GM21515 (cell line): ENCODE measurements around the gene PRDM16.
"Not testable (repeated sequence)": the region's sequence is repeated elsewhere in the genome, so short reads cannot be mapped to it uniquely, and the experiment has no call there.

Experiments used
- ATAC-seq: cut with Tn5 transposase; IDR thresholded peaks from one replicate; pipeline ENCODE4 v1.9.1; 2021; ENCODE audit not compliant: unreplicated experiment

Gene PRDM16

DNA sequence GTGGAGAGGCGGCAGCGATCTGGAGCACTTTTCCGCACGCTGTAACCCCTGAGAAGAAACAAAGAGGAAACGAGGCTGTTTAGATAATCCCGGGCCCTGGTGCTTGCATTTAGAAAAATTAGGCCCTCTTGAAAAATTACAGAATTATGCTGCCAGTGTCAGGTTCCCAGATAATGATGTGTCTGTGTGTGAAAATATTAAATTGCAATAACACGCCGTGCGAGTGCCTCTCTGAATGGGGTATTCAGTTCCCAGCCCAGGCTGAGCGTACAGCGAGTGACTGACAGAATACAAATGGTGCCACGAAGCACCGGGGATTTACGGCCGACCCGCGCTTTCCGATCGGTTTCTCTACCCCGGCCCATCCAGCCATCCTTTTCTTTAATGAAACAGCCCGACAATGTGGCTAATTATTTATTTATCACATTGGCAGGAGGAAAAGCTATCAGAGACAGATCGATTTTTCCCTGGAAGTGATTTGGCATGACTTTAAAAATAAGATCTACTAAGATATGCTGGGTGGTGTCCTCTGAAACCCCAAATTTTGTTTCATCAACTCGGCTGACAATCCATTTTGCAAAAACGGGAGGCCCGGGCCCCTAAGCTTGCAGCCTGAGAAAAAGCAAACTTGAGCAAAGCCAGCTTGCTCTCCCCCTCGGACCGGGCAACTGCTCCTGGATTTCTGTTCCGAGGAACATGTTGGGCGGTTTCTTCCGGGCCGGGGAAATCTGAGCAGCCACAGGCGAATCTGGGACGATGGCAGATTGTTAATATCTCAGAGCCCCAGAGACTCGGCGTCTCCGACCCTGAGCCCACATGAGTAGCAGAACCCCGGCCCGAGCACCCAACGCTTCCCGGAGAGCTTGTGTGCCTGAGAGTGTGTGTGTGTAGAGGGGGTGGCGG, 11.3 kb downstream of the PRDM16 start:
- no peak for ATAC-seq

DNA sequence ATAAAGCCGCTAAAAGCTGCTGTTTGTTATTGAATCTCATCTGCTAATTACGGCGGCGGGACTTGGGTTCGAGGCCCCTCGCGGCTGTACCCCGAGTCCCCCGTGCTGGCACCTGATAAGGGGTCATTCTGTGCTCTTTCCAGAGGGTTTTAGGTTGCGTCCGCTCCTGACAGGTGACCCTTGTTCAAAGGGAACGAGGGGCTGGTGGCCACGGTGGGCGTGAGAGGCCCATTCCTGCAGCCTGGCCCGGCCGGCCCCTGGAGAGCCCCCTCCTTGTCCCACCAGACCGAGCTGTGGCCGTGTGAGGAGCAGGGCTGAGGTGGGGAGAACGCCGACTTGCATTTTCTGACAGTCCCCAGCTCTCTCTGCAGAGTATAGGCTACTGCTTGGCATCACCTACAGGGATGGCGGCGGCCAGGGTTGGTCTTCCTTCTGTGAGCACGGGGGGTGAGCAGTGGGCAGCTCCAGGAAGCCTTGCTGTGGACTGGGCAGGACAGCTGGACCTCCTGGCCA, 12.2 kb downstream of the PRDM16 start:
- ATAC-seq: no peak

DNA sequence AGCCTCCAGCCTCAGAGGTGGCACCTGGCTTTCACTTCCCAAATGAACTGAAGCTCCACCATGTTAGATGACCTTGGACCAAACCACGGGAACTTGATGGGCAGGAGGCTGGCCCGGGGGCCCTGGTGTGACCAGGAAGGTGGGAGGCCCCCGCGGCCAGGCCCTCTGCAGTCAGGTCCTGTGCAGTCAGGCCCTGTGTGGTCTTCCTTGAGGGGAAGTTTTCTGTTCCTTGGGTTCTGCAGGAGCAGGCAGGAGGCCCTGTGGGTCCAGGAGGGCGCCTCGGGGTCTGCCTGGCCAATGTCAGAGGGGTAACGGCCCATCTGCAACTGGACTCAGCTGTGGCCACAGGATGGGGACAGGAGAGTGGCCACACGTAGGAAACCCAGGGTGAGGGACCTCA, 13.0 kb downstream of the PRDM16 start:
- ATAC-seq: no peak

DNA sequence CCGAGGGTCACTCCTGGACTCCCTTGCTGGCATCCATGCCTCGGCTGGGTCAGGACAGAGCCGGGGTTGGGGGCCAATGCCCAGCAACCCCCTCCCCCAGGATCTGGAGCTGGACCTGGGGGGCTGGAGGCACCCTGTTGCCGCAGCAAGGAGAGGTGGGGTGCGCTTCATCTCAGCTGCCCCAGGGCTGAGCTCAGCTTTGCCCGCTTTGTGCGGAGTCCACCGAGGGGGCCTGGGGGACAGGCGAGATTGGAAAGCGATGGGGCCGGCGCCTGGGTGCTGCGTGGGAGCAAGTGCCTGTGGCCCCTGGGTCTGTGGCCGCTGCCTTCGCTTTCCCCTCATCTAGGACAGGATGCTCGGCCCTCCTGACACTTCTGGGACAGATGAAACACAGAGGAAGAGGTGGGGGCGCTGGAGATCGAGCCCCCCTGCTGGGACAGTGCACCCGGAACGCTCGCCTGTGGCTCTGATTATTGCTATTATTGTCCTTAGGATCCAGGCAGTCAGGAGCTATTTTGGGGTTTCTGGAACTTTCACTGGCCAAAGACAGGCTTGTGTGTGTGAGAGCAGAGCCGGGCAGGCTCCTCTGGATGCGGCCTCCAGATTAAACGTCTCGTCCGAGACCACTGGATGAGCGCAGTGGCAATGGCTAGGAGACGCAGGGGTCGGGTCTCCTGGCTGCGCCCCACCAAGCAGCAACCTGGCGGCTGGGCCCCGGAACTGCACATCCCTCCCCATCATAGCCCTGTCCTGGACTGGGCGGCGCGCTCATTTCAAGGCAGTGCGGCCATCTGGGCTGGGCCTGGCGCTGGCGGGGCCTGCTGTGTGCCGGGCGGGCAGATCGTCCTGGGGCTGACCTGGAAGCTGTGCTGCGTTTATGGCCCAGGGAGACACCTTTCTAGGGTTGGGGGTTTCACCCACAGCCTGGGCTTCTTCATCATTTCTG, 13.8 kb downstream of the PRDM16 start:
- ATAC-seq: no peak

DNA sequence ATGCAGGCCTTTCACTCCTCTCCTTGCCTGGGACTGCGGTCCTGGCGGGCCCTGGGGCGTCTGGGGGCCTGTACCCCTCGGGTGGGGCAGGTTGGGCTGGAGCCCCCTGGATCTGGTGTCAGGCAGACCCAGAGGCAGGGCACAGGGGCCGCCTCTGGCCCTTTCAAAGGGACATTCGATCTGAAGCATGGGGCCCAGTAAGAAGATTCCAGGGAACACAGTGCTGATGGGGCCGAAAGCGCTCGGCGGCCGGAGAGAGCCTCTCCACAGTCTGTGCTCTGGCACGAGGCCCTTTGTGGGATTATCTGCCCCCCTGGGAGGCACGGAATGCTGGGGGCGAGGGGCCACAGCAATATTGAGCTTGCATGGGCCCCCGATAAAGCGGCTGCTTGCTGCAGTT, 15.2 kb downstream of the PRDM16 start:
- no peak for ATAC-seq

DNA sequence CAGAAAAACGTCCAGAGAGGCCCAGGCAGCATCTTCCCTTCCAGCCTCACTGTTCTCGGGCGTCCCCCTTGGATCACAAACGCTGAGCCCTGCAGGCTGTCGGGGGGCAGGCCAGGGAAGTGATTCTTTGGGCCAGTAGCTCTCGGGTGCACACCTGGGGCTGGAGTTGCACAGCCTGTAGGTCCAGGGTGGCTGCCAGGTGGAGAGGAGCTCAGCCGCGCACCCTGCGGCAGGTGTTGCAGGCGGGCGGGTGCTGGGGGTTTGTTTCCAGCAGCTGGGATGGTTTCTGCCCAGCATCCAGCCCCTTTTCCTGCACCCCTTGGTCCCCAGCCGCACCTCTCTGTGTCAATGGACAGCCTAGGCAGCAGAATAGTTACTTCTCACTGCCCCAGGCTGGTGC, 15.7 kb downstream of the PRDM16 start:
- no peak for ATAC-seq

DNA sequence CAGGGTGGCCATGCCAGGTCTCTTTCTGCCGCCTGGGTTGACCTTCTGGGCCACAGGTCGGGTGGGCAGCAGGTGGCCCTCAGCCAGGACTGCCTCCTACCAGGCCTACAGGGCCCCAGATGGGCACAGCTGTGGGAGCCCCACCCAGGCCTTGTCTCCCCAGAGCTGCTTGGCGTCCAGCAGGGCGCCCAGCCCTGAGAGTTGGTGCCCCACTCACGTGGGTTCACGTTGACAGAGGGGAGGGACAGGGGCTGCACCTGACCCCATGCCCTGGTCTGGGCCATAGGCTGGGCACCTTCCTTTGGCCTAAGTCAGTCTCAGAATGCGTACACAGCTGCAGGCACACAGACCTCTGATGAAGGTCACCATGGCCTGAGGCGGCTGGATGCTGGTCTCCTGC, 16.7 kb downstream of the PRDM16 start:
- ATAC-seq: no peak

DNA sequence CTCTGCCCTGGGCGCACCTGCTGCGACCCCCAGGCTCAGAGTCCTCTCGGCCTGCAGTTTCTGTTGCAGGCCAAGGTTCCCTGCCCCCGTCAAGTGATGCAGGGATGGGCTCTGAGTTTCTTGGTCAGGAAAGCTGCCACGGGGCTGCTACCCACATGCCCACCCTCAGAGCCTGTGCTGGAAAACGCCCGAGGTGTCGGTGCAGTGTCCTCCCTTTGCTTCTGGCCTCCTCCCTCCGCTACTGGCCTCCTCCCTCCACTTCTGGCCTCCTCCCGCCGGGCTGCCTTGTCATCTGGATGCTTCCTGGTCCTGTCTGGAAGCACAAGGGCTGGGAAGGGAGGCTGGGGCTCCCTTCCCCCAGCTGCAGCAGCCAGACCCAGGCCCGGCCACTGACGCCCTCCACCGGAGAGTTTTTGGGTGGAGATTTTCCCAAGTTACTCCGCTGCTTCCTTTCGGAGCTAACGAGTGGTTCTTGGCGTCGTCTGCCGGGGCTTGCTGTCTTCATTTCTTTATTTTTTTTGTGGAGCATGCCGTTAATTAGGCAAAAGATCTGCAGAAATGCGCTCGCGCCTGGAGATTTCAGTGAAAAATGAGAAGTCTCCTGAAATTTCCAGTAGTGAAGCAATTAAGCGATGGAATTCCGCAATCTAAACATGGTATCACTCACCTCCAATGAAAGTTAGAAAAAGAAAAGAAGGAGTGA, 17.4 kb downstream of the PRDM16 start:
- ATAC-seq: no peak

DNA sequence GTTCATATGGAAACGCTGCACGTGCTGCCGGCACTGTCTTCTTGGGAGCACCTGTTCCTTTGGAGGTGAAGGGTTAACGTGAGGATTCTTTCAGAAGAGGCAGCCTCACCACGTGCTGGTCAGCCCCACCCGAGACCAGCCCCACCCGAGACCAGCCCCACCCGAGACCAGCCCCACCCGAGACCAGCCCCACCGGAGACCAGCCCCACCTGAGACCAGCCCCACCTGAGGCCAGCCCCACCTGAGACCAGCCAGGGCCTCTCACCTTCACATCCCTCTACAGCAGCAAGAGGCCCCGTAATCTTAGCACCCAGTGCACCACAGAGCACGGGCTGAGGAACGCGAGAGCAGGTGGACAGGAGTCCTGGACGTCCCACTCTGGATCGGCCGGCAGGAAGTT, 18.0 kb downstream of the PRDM16 start:
- no peak for ATAC-seq

DNA sequence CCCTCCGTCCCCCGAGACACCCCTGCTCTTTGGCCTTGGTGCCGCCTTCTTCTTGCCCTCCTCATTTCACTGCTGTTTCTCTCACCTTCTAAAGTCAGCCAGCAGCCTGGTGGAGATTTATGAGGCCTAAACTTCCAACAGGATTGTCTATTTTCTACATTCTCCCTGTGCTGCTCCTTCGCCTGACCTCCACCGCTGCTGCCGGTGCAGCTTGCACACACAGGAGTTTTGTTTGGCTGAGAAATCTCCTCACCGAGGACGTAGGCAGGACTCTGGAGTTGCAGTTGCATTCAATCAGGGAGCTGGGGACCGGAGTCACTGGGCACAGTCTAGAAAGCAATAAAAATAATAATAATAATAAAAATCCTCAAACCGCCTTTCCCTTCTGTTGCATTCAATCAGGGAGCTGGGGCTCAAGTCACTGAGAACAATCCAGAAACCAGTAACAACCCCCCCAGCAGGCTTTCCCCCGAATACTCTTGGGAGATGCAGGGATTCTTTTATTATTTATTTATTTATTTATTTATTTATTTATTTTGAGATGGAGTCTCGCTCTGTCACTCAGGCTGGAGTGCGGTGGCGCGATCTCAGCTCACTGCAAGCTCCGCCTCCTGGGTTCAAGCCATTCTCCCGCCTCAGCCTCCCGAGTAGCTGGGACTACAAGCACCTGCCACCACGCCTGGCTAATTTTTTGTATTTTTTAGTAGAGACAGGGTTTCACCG, 19.1 kb downstream of the PRDM16 start:
- not testable (repeated sequence) for ATAC-seq

DNA sequence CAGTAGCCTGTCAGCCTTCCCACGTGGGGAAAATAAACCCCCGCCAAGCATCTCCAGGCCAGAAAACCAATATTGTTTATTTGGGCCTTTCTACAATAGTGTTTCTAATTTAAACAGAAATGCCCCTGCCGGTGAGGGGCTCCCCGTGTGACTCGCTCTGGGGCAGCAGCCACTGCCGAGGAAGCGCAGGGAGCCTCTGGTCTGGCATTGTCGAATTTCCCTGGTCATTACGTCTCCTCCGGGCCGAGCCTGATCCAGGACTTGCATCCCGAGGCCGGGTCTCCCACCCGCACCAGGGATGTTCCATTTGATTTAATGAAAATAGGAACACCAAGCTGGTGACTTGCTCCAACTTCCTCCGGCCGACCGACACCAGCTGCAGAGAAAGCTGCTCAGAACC, 20.5 kb downstream of the PRDM16 start:
- ATAC-seq: no peak

DNA sequence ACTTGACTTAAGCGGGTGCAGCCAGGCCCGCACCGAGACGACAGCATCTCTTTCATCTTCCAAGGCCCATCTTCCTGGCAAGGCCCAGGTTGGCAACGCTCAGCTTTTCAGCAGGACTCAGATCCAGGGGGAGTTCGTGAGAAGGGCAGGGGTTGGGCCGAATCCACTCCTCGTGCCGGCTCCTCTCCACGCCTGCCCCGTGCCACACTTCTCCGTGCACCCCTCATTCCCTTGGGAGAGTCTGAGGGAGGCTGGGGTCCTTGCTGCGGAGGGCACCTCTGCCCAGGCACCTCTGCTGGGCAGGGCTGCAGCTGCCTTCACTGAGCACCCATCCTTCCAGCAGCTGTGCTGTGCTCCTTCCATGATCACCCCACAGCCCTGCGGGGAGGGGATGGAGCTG, 22.3 kb downstream of the PRDM16 start:
- no peak for ATAC-seq

DNA sequence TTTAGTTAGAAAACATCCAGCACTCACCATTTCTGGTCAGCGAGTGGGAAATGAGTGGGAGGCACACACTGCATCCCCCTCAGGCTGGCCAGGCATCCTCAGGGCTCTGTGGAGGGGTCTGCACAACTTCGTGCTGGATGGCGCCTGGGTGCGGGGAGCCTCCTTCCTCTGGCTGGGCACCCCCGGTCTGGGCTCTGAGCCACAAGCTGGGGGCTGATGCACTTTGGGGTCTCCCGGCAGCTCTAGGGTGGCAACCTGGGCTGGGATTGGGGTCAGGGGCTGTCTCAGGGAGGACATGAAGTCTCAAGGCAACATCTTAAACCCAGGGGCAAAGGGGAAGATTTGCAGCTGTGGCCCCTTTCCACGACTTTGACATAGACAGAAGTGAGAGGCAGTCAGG, 23.5 kb downstream of the PRDM16 start:
- no peak for ATAC-seq

DNA sequence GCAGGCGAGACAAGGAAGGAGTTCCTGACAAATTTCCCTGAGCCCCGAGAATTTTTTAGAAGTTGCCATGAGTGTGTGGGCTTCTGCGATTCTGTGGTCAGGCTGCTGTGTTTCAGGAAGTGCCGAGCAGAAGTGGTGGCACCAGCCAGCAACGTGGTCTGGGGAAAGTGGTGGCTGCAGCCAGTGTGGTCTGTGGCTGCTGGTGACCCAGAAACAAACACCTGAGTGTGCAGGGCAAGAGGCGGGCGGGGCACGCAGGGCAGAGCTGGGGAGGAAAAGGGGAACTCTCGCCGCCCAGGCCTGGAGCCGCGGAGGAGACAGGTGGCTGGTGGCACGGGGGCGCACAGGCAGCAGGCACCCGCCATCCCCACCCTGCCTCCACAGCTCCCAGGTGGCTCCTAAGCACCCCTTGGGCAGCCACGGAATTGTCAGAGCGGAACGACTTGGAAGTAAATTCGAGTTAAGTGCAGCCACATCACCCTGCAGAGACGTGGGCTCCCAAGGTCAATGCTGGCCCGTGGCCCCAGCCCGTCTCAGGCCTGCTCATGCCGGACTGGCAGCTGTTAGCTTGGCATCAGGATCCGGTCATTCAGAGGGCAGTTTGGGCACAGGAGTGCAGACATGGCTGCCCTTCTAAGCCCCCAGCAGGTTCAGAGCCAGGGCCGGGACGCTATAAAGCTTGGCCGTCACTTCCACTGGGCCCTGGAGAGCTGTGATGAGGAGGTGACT, 25.1 kb downstream of the PRDM16 start:
- no peak for ATAC-seq

DNA sequence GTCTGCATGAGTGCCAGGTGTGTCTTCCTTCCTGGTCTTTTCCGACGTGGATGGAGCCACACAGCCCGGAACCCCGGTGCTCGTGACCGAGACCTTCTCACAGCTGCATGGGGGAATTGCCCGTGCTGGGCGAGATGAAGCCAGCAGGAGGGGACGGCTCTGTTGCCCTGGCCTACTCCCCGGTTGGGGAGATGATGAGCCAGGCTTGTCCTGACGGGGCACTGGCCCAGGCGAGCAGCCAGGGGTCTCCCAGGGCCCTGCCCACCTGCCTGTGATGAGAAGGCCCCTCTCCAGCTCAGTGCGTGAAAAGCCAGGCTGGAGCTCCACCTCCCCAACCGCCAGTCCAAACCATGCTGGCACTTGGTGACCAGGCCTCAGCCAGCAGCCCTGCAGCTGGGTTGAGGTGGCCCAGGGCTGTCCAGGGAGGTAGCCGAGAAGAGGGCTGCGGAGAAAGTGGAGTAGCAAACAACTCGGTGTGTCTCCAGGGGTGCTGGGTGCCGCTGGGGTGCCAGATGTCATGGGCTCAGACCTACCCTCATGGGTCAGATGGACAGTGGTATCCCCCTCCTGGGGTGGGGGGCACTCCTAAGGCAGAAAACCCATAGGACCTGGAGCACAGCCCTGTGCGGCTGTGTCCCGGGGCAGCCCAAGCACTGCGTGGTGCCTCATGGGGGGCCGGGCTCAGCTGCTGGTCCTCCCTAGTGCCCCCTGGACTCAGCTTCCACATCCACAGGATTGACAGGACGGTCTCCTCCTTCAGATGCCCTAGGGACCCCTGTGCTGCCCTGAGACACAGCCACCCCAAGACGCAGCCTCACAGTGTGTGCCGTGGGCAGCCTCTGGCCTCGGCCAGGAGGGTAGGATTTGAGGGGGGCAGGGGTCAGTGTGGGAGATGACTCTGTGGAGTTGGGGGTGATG, 26.1 kb downstream of the PRDM16 start:
- no peak for ATAC-seq

DNA sequence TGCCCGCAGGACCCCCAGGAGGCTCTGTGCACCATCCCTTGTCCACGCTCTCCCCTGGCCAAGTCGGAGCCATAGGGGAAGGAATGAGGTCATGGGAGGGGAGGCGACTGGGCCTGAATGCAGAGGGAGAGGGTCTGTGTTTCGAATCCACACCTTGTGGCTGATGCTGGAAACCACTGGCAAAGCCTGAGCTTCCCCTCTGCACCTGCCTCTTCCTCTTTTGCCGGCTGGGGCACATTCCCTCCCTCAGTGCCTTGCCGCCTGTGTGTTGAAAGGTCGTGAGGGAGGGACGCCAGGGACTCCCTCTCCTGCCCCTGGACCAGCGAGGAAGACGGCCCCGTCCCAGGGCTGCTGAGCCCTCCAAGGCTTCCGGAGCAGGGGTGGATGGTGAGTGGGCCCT, 27.3 kb downstream of the PRDM16 start:
- no peak for ATAC-seq

DNA sequence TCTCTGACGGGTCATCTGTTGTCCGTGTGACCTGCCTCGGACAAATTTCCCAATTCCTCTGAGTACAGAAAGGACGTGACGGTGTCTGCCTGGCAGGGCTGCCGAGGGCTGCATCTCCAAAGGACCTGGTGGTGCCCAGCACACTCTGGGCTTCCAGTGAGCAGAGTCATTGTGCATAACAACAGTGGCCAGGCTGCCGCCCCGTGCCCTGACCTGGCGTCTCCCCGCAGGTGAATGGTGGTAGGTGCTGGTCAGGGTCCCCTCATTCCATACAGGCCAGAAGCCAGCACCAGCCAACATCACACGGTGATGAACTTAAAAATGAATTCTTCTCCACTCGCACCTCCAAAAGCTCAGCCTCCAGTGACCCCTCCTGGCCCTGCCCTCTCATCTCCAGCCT, 28.2 kb downstream of the PRDM16 start:
- ATAC-seq: no peak

DNA sequence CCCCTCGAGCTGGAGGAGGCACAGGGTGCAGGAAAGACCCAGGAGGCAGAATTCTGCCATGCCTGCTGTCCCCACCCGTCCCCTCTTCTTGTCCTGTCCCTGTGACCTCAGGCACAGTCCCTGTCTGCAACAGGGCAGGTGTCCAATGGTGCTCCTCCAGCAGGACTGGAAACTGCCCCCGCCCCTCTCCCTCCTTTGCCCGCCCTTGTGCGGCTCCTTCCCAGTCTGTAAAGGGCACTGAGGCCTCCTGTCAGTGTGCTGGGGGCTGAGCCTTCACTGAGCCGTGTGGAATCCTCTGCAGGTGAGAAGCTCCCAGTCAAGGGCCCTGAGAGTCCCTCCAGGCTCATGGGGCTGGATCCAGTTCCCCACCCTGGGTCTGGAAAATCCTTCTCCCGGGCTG, 28.9 kb downstream of the PRDM16 start:
- no peak for ATAC-seq

DNA sequence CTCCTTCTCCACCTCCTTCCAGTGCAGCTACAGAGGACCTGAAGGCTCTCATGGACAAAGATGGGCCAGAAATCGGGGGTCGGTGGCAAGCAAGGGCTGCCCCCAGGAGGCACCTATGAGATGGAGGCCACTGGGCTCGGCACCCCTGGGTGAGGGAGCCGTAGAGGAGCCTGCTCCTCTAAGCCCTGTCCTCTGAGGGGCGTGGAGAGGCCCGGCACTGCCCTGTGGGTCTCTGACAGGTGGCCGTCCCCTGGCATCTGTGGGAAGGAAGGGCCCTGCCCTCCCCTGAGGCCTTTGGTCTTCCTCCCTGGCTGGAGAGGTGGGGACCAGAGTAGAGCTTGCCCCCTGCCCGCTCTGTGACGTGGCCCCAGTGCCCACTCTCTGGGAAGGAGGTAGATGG, 30.9 kb downstream of the PRDM16 start:
- no peak for ATAC-seq
